Globus pallidus (tissue), 1 donor: ENCODE measurements around the gene GRHL1.
"Not testable (repeated sequence)": the region's sequence is repeated elsewhere in the genome, so short reads cannot be mapped to it uniquely, and the experiment has no call there.

ENCODE experiments used
- DNase-seq: peaks from one replicate; pipeline ENCODE4 v3.0.0-alpha.2; 2015; ENCODE audit warnings: low spot score

GRHL1 gene

DNA sequence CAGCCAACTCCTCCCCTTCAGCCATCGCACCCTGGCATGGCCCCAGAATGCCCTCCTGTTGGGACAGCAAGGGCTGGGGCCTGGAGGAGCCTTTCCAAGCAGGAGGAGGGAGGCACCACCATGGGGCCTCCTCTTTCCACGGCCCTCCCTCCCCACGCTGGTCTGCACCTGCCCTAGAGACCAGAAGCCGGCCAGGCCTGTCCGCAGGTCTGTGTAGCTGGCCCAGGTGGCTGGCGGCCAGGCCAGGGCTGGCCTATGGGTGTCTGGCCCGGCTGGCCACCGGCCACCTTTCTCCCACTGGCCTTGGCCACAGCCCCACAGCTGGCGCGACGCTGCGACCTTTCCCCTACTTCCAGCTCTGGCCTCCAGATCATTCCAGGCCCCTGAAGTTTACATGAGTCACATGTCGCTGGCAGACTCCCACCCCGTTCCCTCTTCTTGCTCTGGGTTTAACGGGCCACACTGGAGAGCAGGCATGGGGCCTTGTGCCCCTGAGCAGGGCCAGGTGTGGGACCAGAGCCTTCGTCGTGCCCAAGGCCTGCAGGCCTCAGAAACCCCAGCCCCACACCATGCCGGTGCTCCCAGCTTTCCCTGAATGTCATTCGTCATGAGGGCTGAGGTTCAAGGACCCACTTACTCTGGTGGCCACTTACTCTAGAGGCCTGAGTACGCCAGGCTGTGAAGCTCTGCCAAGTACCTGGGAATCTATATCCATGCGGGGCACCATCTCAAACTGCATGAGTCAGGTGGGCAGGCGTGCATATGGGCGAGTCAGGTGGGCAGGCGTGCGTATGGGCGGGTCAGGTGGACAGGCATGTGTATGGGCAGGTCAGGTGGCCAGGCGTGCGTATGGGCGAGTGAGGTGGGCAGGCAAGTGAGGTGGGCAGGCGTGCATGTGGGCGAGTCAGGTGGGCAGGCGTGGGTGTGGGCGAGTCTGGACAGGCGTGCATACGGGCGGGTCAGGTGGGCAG lies 58.6 kb downstream of the GRHL1 start:
- peak; percentile 14 for DNase-seq

DNA sequence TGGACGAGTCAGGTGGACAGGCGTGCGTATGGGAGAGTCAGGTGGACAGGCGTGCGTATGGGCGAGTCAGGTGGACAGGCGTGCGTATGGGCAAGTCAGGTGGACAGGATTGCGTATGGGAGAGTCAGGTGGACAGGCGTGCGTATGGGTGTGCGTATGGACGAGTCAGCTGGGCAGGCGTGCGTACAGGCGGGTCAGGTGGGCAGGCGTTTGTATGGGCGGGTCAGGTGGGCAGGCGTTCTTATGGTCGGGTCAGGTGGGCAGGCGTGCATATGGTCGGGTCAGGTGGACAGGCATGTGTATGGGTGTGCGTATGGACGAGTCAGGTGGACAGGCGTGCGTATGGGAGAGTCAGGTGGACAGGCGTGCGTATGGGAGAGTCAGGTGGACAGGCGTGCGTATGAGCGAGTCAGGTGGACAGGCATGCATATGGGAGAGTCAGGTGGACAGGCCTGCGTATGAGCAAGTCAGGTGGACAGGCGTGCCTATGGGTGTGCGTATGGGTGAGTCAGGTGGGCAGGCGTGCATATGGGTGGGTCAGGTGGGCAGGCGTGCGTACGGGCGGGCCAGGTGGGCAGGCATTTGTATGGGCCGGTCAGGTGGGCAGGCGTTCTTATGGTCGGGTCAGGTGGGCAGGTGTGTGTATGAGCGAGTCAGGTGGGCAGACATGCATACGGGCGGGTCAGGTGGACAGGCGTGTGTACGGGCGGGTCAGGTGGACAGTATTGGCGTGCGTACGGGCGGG lies 59.5 kb downstream of the GRHL1 start:
- not testable (repeated sequence) for DNase-seq

DNA sequence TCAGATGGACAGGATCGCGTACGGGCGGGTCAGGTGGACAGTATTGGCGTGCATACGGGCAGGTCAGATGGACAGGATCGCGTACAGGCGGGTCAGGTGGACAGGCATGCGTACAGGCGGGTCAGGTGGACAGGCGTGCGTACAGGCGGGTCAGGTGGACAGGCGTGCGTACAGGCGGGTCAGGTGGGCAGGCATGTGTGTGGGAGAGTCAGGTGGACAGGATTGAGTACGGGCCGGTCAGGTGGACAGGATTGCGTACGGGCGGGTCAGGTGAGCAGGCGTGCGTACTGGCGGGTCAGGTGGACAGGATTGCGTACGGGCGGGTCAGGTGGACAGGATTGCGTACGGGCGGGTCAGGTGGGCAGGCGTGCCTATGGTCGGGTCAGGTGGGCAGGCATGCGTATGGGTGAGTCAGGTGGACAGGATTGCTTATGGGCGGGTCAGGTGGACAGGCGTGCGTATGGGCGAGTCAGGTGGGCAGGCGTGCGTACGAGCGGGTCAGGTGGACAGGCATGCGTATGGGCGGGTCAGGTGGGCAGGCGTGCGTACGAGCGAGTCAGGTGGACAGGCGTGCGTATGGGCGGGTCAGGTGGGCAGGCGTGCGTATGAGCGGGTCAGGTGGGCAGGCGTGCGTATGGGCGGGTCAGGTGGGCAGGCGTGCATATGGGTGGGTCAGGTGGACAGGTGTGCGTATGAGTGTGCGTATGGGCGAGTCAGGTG lies 60.3 kb downstream of the GRHL1 start:
- DNase-seq = not testable (repeated sequence)

DNA sequence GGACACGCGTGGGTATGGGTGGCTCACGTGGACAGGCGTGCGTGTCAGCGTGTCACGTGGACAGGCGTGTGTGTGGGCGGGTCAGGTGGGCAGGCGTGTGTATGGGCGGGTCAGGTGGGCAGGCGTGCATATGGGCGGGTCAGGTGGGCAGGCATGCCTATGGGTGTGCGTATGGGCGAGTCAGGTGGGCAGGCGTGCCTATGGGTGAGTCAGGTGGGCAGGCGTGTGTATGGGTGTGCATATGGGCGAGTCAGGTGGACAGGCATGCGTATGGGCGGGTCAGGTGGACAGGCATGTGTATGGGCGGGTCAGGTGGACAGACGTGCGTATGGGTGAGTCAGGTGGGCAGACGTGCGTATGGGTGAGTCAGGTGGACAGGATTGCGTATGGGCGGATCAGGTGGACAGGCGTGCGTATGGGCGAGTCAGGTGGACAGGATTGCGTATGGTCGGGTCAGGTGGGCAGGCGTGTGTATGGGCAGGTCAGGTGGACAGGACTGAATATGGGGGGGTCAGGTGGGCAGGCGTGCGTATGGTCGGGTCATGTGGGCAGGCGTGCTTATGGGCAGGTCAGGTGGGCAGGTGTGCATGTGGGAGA lies 61.0 kb downstream of the GRHL1 start:
- not testable (repeated sequence) for DNase-seq

DNA sequence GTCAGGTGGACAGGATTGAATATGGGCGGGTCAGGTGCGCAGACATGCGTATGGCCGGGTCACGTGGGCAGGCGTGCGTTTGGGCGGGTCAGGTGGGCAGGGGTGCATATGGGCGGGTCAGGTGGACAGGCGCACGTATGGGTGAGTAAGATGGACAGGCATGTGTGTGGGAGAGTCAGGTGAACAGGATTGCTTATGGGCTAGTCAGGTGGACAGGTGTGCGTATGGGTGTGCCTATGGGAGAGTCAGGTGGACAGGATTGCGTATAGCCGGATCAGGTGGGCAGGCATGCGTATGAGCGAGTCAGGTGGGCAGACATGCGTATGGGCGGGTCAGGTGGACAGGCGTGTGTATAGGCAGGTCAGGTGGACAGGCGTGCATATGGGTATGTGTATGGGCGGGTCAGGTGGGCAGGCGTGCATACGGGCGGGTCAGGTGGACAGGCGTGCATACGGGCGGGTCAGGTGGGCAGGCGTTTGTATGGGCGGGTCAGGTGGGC lies 61.5 kb downstream of the GRHL1 start:
- no peak for DNase-seq

DNA sequence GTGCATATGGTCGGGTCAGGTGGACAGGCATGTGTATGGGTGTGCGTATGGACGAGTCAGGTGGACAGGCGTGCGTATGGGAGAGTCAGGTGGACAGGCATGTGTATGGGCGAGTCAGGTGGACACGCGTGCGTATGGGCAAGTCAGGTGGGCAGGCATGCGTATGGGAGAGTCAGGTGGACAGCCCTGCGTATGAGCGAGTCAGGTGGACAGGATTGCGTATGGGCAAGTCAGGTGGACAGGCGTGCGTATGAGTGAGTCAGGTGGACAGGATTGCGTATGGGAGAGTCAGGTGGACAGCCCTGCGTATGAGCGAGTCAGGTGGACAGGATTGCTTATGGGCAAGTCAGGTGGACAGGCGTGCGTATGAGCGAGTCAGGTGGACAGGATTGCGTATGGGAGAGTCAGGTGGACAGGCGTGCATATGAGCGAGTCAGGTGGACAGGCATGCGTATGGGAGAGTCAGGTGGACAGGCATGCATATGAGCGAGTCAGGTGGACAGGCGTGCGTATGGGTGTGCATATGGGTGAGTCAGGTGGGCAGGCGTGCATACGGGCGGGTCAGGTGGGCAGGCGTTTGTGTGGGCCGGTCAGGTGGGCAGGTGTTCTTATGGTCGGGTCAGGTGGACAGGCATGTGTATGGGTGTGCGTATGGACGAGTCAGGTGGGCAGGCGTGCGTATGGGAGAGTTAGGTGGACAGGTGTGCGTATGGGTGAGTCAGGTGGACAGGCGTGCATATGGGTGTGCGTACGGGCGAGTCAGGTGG lies 62.3 kb downstream of the GRHL1 start:
- DNase-seq = not testable (repeated sequence)

- DNase-seq = no peak
Observed at GRCh38 chr2:10014418-10015190, 63.1 kb downstream of the GRHL1 start.

DNA sequence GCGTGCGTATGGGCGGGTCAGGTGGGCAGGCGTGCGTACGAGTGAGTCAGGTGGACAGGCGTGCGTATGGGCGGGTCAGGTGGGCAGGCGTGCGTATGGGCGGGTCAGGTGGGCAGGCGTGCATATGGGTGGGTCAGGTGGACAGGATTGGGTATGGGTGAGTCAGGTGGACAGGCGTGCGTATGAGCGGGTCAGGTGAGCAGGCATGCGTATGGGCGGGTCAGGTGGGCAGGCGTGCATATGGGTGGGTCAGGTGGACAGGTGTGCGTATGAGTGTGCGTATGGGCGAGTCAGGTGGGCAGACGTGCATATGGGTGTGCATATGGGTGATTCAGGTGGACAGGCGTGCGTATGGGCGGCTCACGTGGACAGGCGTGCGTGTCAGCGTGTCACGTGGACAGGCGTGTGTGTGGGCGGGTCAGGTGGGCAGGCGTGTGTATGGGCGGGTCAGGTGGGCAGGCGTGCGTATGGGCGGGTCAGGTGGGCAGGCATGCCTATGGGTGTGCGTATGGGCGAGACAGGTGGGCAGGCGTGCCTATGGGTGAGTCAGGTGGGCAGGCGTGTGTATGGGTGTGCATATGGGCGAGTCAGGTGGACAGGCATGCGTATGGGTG lies 64.0 kb downstream of the GRHL1 start:
- DNase-seq = not testable (repeated sequence)

DNA sequence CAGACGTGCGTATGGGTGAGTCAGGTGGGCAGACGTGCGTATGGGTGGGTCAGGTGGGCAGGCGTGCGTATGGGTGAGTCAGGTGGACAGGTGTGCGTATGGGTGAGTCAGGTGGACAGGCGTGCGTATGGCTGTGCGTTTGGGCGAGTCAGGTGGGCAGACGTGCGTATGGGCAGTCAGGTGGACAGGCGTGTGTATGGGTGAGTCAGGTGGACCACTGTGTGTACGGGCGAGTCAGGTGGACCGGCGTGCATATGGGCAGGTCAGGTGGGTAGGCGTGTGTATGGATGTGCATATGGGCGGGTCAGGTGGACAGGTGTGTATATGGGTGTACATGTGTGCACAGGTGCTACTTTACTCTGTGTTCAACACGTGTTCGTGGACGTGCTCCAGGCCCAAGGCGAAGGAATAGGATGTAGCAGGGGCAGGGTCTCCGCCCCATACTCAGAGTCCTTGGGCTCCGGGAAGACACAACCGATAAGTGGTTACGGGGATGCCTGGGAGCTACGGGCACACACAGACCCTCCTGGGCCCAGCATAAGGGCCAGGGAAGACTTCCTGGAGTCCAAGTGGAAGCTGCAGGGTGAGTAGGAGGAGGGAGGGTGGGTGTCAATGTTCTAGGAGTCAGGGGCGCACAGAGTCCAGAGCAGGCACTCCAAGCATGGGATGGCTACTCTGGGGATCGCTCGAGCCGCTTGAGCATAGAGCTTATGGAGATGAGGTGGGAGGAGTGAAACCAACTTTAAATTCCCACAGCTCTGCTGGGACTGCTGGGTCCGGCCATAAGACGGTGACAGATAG lies 64.7 kb downstream of the GRHL1 start:
- no peak for DNase-seq

DNA sequence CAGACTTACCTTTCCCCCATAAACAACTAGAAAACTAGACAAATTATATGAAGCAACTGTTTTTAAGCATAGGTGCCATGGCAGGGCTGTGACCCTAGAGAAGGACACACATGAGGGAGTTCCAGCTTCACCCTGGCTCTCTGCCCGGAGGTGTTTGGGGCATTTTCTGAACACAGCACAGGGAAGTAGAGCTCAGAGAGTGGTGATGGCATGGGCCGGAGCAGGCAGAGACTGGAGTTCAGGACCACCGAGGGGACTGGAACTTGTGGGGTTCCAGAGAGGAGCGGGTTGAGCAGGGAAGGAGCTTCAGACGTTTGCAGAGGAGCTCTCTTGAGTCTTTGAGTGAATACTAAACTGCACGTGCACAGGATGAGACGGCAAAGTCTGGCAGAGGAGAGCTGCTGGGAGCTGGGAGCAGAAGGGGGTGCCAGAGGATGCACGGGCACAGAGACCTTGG lies 65.3 kb downstream of the GRHL1 start:
- DNase-seq = no peak

GRCh38 chr2:10017313-10017941 lies 65.9 kb downstream of the GRHL1 start:
- no peak for DNase-seq

DNA sequence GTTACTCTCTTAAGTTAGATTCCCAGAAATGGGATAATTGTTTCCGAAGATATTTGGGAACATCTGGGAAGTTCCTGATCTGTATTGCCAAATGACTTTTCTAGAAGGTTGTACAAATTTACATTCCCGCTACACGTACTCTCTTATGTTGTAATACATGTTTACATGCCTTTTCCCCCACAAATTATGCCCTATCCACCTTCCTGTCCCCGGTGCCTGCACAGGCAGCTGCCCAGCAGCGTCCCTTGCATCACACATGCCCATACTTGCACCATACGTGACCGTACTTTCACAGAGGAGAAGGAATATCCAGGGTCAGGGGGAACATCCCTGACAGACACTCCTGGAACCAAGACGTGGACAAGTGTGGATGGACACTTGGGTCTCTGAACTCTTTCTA lies 67.7 kb downstream of the GRHL1 start:
- no peak for DNase-seq

DNA sequence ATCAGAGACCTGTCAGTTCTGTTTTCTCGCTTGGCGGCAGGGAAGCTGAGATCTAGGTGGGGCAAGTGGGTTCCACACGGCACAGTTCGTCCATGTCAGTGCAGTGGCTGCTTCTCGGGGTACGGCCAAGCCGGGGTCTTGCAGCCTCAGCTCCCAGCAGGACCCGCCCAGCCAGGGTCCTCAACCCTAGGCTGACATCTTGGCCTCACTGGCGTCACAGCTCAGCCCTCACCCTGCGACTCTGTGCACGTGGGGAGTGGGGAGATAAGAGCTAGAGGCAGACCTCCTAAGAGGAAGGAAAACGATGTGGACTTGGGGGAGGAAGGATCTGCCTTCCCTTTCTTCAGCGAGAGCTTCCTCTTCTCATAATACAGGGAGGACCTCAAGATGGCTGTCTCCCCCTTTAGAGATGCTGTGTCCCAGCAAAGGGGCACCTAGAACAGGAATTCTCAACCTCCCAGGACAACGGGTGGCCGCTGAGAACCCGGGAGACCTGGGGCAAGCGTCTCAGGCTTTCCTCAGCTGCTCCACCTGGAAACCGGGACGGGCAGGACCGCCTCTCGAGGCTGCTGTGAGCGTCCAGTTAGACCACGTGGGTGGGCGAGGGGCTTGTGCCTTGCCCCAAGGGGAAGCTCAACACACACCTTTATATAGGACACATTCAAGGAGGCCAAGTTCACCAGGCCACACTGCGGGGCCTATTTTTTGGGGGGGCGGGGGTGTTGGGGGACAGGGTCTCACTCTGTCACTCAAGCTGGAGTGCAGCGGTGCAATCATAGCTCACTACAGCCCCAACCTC lies 68.3 kb downstream of the GRHL1 start:
- DNase-seq = no peak

DNA sequence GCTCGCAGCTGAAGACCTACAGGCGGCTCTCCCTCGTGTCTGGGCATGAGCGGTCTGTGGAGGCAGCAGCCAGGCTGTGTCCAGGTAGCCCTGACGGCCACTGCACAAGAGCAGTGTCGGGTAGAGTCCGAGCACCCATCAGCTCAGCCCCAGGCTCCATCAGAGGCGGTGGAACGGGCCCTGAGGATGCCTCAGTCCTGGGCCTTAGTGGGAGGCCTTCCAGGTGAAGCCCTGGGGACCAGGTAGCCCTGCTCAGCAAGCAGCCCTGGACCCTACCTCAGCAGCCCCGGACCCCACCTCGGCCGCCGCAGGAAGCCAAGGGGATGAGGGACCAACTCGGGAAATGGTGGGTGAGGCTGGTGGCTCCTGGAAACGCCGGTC lies 70.5 kb downstream of the GRHL1 start:
- DNase-seq = no peak

GRCh38 chr2:10022445-10022844 lies 71.0 kb downstream of the GRHL1 start:
- DNase-seq = no peak

DNA sequence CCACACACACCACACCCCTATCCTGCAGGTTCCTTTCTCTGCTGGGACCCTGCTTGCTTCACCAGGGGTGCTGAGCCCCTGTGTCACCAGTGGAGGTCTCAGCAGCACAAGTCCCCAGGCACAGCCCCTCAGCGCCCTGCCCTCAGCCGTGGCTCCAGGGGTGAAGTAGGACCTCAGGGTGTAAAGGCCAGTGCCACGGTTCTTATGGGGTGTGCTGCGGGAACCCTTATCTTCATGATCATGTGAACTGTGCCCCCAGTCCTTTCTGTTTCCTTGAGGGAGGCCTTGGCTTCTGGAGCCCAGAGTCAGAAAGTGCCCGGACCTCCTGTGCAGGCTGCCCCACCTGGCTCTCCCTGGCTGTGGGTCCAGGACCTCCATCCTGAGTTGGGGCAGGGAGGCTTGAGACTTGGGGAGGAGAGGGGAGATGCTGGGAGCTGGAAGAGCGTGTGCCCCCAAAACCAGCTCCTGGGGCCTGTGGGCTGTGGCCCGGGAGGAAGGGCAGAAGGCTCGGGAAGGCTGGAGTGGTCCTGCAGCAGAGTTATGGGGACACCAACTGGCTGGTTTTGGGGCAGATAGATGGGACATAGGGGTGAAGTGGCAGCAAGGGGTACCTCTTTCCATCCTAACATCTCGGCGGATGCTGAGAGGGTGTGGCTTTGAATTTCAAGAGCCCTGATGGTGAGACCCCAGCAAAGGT lies 71.6 kb downstream of the GRHL1 start:
- no peak for DNase-seq
